ENCODE measurements around the gene KRTAP26-1. TPM values are rescaled to one million over a fixed set of nuclear protein-coding genes. Genes with fewer than 3 reads are reported as not detected.

The KRTAP26-1 gene
- total RNA-seq: not detected
- polyA plus RNA-seq (2013, experiment 1 of 2): not detected
- polyA plus RNA-seq (2013, experiment 2 of 2): not detected
- long read RNA-seq, experiment 1: 0 reads
- long read RNA-seq, experiment 2: 0 reads
- long read RNA-seq, experiment 3: 0 reads
- long read RNA-seq, experiment 4: 0 reads

GRCh38 chr21:30320215-30320614 lies at the start of gene KRTAP26-1:
KRTAP26-1 (minus strand) TSS chr21:30320315; CDS start chr21:30320035, 280 bp downstream.
- Histone ChIP-seq H3K27me3 (ENCODE audit: control insufficient read depth, insufficient read depth, low read length, poor library complexity, severe bottlenecking) (no peaks in the 10 kb centered on the region), H3K4me3 (ENCODE audit: low read length) (no peak within 1 kb of the TSS), H3K9ac (ENCODE audit: extremely low read depth, low read length, poor library complexity, severe bottlenecking) (no peak within 1 kb of the TSS), H3K4me1 (ENCODE audit: control insufficient read depth, insufficient read depth, low read length) (no peaks in the 10 kb centered on the region), H3K27ac (ENCODE audit: low read depth, low read length) (no peak within 1 kb of the TSS), H3K9me3 (ENCODE audit: control insufficient read depth, low read length) (no peaks in the 10 kb centered on the region), H3K36me3 (ENCODE audit: control insufficient read depth, insufficient read depth, low read length) (no peaks in the 10 kb centered on the region)
- no peaks in the 10 kb centered on the region for H3K4me1 Mint-ChIP-seq
- TF ChIP-seq CTCF (conservative IDR thresholded peaks at IDR 0.05): no peak
- WGBS, 2 experiments (ENCODE audit: insufficient coverage in 1 of 2, insufficient read length in 1 of 2): 91 to 100% methylated on average over 1 to 2 of the region's 2 CpGs
- H3K27ac Mint-ChIP-seq: no peak within 1 kb of the TSS
- DNase-seq: no peak
- no peaks in the 10 kb centered on the region for H3K9me3 Mint-ChIP-seq
- no peaks in the 10 kb centered on the region for H3K36me3 Mint-ChIP-seq (ENCODE audit: low read depth)
- no peaks in the 10 kb centered on the region for H3K27me3 Mint-ChIP-seq (ENCODE audit: insufficient read depth)
- H3K4me3 Mint-ChIP-seq: no peak within 1 kb of the TSS

- no peak overlapping the region for H3K4me3 ChIP-seq (ENCODE audit: low read length)
- Mint-ChIP-seq H3K9me3 (no peaks in the 10 kb centered on the region), H3K4me1 (peaks cover 9% of the 10 kb centered on the region), H3K27me3 (ENCODE audit: insufficient read depth) (peaks cover 2% of the 10 kb centered on the region), H3K4me3 (no peak overlapping the region), H3K27ac (no peak overlapping the region), H3K36me3 (ENCODE audit: low read depth) (no peaks in the 10 kb centered on the region)
- no peak overlapping the region for H3K9ac ChIP-seq (ENCODE audit: extremely low read depth, low read length, poor library complexity, severe bottlenecking)
- peaks cover 6% of the 10 kb centered on the region for H3K9me3 ChIP-seq (ENCODE audit: control insufficient read depth, low read length)
- WGBS, 2 experiments (ENCODE audit: insufficient coverage in 1 of 2, insufficient read length in 1 of 2): 82 to 100% methylated on average over 1 to 3 of the region's 3 CpGs
- no peak overlapping the region for H3K27ac ChIP-seq (ENCODE audit: low read depth, low read length)
- no peak for DNase-seq
- no peaks in the 10 kb centered on the region for H3K27me3 ChIP-seq (ENCODE audit: control insufficient read depth, insufficient read depth, low read length, poor library complexity, severe bottlenecking)
- no peak for TF ChIP-seq CTCF (conservative IDR thresholded peaks at IDR 0.05)
- no peaks in the 10 kb centered on the region for H3K4me1 ChIP-seq (ENCODE audit: control insufficient read depth, insufficient read depth, low read length)
- no peaks in the 10 kb centered on the region for H3K36me3 ChIP-seq (ENCODE audit: control insufficient read depth, insufficient read depth, low read length)
These were observed 35.8 kb upstream of the KRTAP26-1 start for GRCh38 chr21:30355906-30356305.

- H3K27ac ChIP-seq (ENCODE audit: low read depth, low read length): no peak overlapping the region
- WGBS, 2 experiments (ENCODE audit: insufficient coverage in 1 of 2, insufficient read length in 1 of 2): 100% methylated on average over 1 of the region's 1 CpG; no CpG with 5 or more reads in 1 of the 2 experiments
- Mint-ChIP-seq H3K4me1 (peaks cover 13% of the 10 kb centered on the region), H3K27me3 (ENCODE audit: insufficient read depth) (peaks cover 2% of the 10 kb centered on the region), H3K4me3 (no peak overlapping the region), H3K36me3 (ENCODE audit: low read depth) (no peaks in the 10 kb centered on the region), H3K27ac (no peak overlapping the region), H3K9me3 (no peaks in the 10 kb centered on the region)
- no peak overlapping the region for H3K9ac ChIP-seq (ENCODE audit: extremely low read depth, low read length, poor library complexity, severe bottlenecking)
- H3K4me1 ChIP-seq (ENCODE audit: control insufficient read depth, insufficient read depth, low read length): no peaks in the 10 kb centered on the region
- peaks cover 6% of the 10 kb centered on the region for H3K9me3 ChIP-seq (ENCODE audit: control insufficient read depth, low read length)
- H3K4me3 ChIP-seq (ENCODE audit: low read length): no peak overlapping the region
- no peak for DNase-seq
- no peaks in the 10 kb centered on the region for H3K36me3 ChIP-seq (ENCODE audit: control insufficient read depth, insufficient read depth, low read length)
- no peak for TF ChIP-seq CTCF (conservative IDR thresholded peaks at IDR 0.05)
- no peaks in the 10 kb centered on the region for H3K27me3 ChIP-seq (ENCODE audit: control insufficient read depth, insufficient read depth, low read length, poor library complexity, severe bottlenecking)
These were observed 34.3 kb upstream of the KRTAP26-1 start for GRCh38 chr21:30354308-30355005.
